Activated T-cell treated with anti-CD3 and anti-CD28 coated beads, Interleukin-2, amount 50 U/mL, for 48 hours (primary cell): ENCODE results near the gene VPS41.
A peak's percentile ranks its signal among the peaks of the same experiment; 100 is the strongest.

Experiments used
- DNase-seq, 2 experiments: peaks; one replicate each; pipeline ENCODE4 v3.0.0-alpha.2; 2020

VPS41 gene

GRCh38 chr7:38798552-38799267 lies 110.3 kb downstream of the VPS41 start:
- DNase-seq = no peak

GRCh38 chr7:38796626-38797501 lies 112.1 kb downstream of the VPS41 start:
- peak; percentile 35 to 47 for DNase-seq

GRCh38 chr7:38795593-38795992 lies 113.4 kb downstream of the VPS41 start:
- no peak for DNase-seq

GRCh38 chr7:38781991-38782390 lies 127.0 kb downstream of the VPS41 start:
- DNase-seq = no peak

- DNase-seq = no peak
Observed at GRCh38 chr7:38777609-38778008, 131.4 kb downstream of the VPS41 start.

GRCh38 chr7:38775506-38776175 lies 133.3 kb downstream of the VPS41 start:
- DNase-seq = no peak

GRCh38 chr7:38773430-38773829 lies 135.6 kb downstream of the VPS41 start:
- DNase-seq = no peak

- no peak for DNase-seq
Observed at GRCh38 chr7:38760226-38760625, 148.8 kb downstream of the VPS41 start.

- no peak for DNase-seq
Observed at GRCh38 chr7:38759028-38759427, 150.0 kb downstream of the VPS41 start.

- DNase-seq = no peak
Observed at GRCh38 chr7:38757931-38758330, 151.1 kb downstream of the VPS41 start.

- DNase-seq = no peak
Observed at GRCh38 chr7:38756521-38756920, 152.5 kb downstream of the VPS41 start.

- DNase-seq = no peak
Observed at GRCh38 chr7:38753347-38753746, 155.6 kb downstream of the VPS41 start.

GRCh38 chr7:38751416-38751815 lies 157.6 kb downstream of the VPS41 start:
- DNase-seq = no peak

GRCh38 chr7:38748056-38748610 lies 160.9 kb downstream of the VPS41 start:
- DNase-seq = no peak

GRCh38 chr7:38746438-38746837 lies 162.6 kb downstream of the VPS41 start:
- no peak for DNase-seq

- no peak for DNase-seq
Observed at GRCh38 chr7:38744746-38745145, 164.2 kb downstream of the VPS41 start.

- DNase-seq = no peak
Observed at GRCh38 chr7:38743899-38744298, 165.1 kb downstream of the VPS41 start.

GRCh38 chr7:38740041-38740440 lies 168.9 kb downstream of the VPS41 start:
- DNase-seq = no peak

GRCh38 chr7:38736138-38736537 lies 172.9 kb downstream of the VPS41 start:
- no peak for DNase-seq

- DNase-seq = no peak
Observed at GRCh38 chr7:38731215-38731614, 177.8 kb downstream of the VPS41 start.

- DNase-seq = no peak
Observed at GRCh38 chr7:38728145-38728544, 180.8 kb downstream of the VPS41 start.

GRCh38 chr7:38727184-38727940 lies 181.6 kb downstream of the VPS41 start:
- no peak for DNase-seq

- DNase-seq = no peak
Observed at GRCh38 chr7:38723327-38723726, 185.7 kb downstream of the VPS41 start.
